HEK293T (cell line): ENCODE data around the gene PRKAA2.

ENCODE experiments used
- BHLHE40 ChIP-seq: fragments of 450-650 bp; IDR thresholded peaks from 2 replicates; pipeline ENCODE4 v1.6.1; 2016; ENCODE audit warnings: mild to moderate bottlenecking, moderate library complexity, borderline replicate concordance
- CTBP1 ChIP-seq: fragments of 450-650 bp; IDR thresholded peaks from 2 replicates; pipeline ENCODE4 v1.6.1; 2016; ENCODE audit warnings: borderline replicate concordance
- ELF4 ChIP-seq: fragments of 450-650 bp; IDR thresholded peaks from 2 replicates; pipeline ENCODE4 v1.6.1; 2017; ENCODE audit warnings: antibody characterized with exemption
- FOXK2 ChIP-seq: fragments of 450-650 bp; IDR thresholded peaks from 2 replicates; pipeline ENCODE4 v1.6.1; 2016; ENCODE audit warnings: mild to moderate bottlenecking
- HDGF ChIP-seq: fragments of 450-650 bp; IDR thresholded peaks from 2 replicates; pipeline ENCODE4 v1.6.1; 2017; ENCODE audit warnings: antibody characterized with exemption, borderline replicate concordance
- L3MBTL2 ChIP-seq: fragments of 450-650 bp; conservative IDR thresholded peaks from 2 replicates; pipeline ENCODE4 v1.6.1; 2016; ENCODE audit warnings: mild to moderate bottlenecking
- LEF1 ChIP-seq: fragments of 450-650 bp; IDR thresholded peaks from 2 replicates; pipeline ENCODE4 v1.6.1; 2017; ENCODE audit warnings: mild to moderate bottlenecking, borderline replicate concordance
- PKNOX1 ChIP-seq: fragments of 450-650 bp; IDR thresholded peaks from 2 replicates; pipeline ENCODE4 v1.6.1; 2016
- SP1 ChIP-seq: fragments of 450-650 bp; IDR thresholded peaks from 2 replicates; pipeline ENCODE4 v1.6.1; 2017
- SUZ12 ChIP-seq: fragments of 450-650 bp; IDR thresholded peaks from 2 replicates; pipeline ENCODE4 v1.6.1; 2016; ENCODE audit warnings: mild to moderate bottlenecking
- TARDBP ChIP-seq: fragments of 450-650 bp; IDR thresholded peaks from 2 replicates; pipeline ENCODE4 v1.6.1; 2016

- no peak for TF ChIP-seq BHLHE40
- TF ChIP-seq SUZ12 = no peak
- TF ChIP-seq HDGF = no peak
- no peak for TF ChIP-seq PKNOX1
- no peak for TF ChIP-seq LEF1
- TF ChIP-seq L3MBTL2 = no peak
- TF ChIP-seq FOXK2 = no peak
- TF ChIP-seq TARDBP = no peak
- no peak for TF ChIP-seq SP1
- no peak for TF ChIP-seq CTBP1
- no peak for TF ChIP-seq ELF4
Observed at GRCh38 chr1:56655991-56656613, 11.0 kb downstream of the PRKAA2 start.
